ENCODE measurements around the gene FAM222A.

Gene FAM222A

GRCh38 chr12:109795023-109795422 is 81.4 kb downstream of the FAM222A start:
- DNase-seq (ENCODE audit: low read depth in 3 of 3, low spot score in 1 of 3) = no peak

GRCh38 chr12:109796057-109796456 is 82.4 kb downstream of the FAM222A start:
- DNase-seq (ENCODE audit: low read depth in 3 of 3, low spot score in 1 of 3) = no peak

- no peak for DNase-seq (ENCODE audit: low read depth in 3 of 3, low spot score in 1 of 3)
Measured at GRCh38 chr12:109797905-109798669, 84.5 kb downstream of the FAM222A start.

GRCh38 chr12:109798691-109799090 is 85.1 kb downstream of the FAM222A start:
- DNase-seq (ENCODE audit: low read depth in 3 of 3, low spot score in 1 of 3) = no peak

GRCh38 chr12:109800536-109800935 is 86.9 kb downstream of the FAM222A start:
- DNase-seq (ENCODE audit: low read depth in 3 of 3, low spot score in 1 of 3) = no peak

- no peak for DNase-seq (ENCODE audit: low read depth in 3 of 3, low spot score in 1 of 3)
Measured at GRCh38 chr12:109802828-109803227, 89.2 kb downstream of the FAM222A start.

- DNase-seq (ENCODE audit: low read depth in 3 of 3, low spot score in 1 of 3) = no peak
Measured at GRCh38 chr12:109803678-109804077, 90.1 kb downstream of the FAM222A start.

GRCh38 chr12:109804820-109805761 is 91.5 kb downstream of the FAM222A start:
- peak in 2 of 3 donors; percentile 43 to 60 for DNase-seq (ENCODE audit: low read depth in 3 of 3, low spot score in 1 of 3)

- DNase-seq (ENCODE audit: low read depth in 3 of 3, low spot score in 1 of 3) = no peak
Measured at GRCh38 chr12:109807954-109808643, 94.5 kb downstream of the FAM222A start.

- DNase-seq (ENCODE audit: low read depth in 3 of 3, low spot score in 1 of 3) = no peak
Measured at GRCh38 chr12:109808876-109809646, 95.4 kb downstream of the FAM222A start.

GRCh38 chr12:109810954-109811623 is 97.5 kb downstream of the FAM222A start:
- no peak for DNase-seq (ENCODE audit: low read depth in 3 of 3, low spot score in 1 of 3)

- DNase-seq (ENCODE audit: low read depth in 3 of 3, low spot score in 1 of 3) = no peak
Measured at GRCh38 chr12:109811624-109811995, 98.0 kb downstream of the FAM222A start.

- DNase-seq (ENCODE audit: low read depth in 3 of 3, low spot score in 1 of 3) = no peak
Measured at GRCh38 chr12:109813810-109814416, 100.3 kb downstream of the FAM222A start.

GRCh38 chr12:109814600-109815150 is 101.0 kb downstream of the FAM222A start:
- DNase-seq (ENCODE audit: low read depth in 3 of 3, low spot score in 1 of 3) = no peak

GRCh38 chr12:109815225-109815624 is 101.6 kb downstream of the FAM222A start:
- no peak for DNase-seq (ENCODE audit: low read depth in 3 of 3, low spot score in 1 of 3)

GRCh38 chr12:109815757-109816617 is 102.4 kb downstream of the FAM222A start:
- no peak for DNase-seq (ENCODE audit: low read depth in 3 of 3, low spot score in 1 of 3)

- no peak for DNase-seq (ENCODE audit: low read depth in 3 of 3, low spot score in 1 of 3)
Measured at GRCh38 chr12:109816870-109817269, 103.2 kb downstream of the FAM222A start.

- no peak for DNase-seq (ENCODE audit: low read depth in 3 of 3, low spot score in 1 of 3)
Measured at GRCh38 chr12:109817627-109818231, 104.1 kb downstream of the FAM222A start.

All from stimulated activated CD4-positive, alpha-beta T cell treated with anti-CD3 and anti-CD28 coated beads, TNF-alpha, amount 100 ng/mL, for 1 hour (primary cell).